HL-60 (cell line): ENCODE data around the gene CTNNA2.

Source experiments
- DNase-seq, 2 experiments: peaks; one replicate each; pipeline ENCODE4 v3.0.0-alpha.2; 2010 to 2020; ENCODE audit warnings: low read depth in 1 of 2, low spot score in 1 of 2
- H3K27ac ChIP-seq: fragments of 250-450 bp; sonication (Bioruptor Pico); replicated peaks from 2 replicates; pipeline ENCODE4 v1.5.1; 2020; ENCODE audit warnings: mild to moderate bottlenecking, moderate library complexity
- H3K27me3 ChIP-seq: fragments of 250-450 bp; sonication (Bioruptor Pico); 2 replicates; pipeline ENCODE4 v1.5.1; 2021; ENCODE audit warnings: mild to moderate bottlenecking, moderate library complexity; ENCODE audit not compliant: insufficient read depth, poor library complexity, severe bottlenecking
- H3K4me3 ChIP-seq: replicated peaks from 2 replicates; pipeline ENCODE4 v1.5.1; 2011; ENCODE audit warnings: mild to moderate bottlenecking, control low read depth, low read length; ENCODE audit not compliant: insufficient read depth
- CTCF ChIP-seq: IDR thresholded peaks from one replicate; pipeline ENCODE4 v1.5.1; 2011; ENCODE audit warnings: low read length, control low read depth, inconsistent platforms; ENCODE audit not compliant: insufficient read depth
- GABPA ChIP-seq: IDR thresholded peaks from 2 replicates; pipeline ENCODE4 v1.6.1; 2012; ENCODE audit warnings: low read depth
- POLR2AphosphoS5 ChIP-seq: IDR thresholded peaks from 2 replicates; pipeline ENCODE4 v1.6.1; 2012; ENCODE audit warnings: low read depth
- SPI1 ChIP-seq: IDR thresholded peaks from 2 replicates; pipeline ENCODE4 v1.6.1; 2012; ENCODE audit warnings: low read depth, mild to moderate bottlenecking, borderline replicate concordance
- TF ChIP-seq, protein P1 (sequence below): IDR thresholded peaks from 2 replicates; pipeline ENCODE4 v1.6.1; 2012; ENCODE audit warnings: low read depth; ENCODE audit not compliant: insufficient replicate concordance

The CTNNA2 gene

DNA sequence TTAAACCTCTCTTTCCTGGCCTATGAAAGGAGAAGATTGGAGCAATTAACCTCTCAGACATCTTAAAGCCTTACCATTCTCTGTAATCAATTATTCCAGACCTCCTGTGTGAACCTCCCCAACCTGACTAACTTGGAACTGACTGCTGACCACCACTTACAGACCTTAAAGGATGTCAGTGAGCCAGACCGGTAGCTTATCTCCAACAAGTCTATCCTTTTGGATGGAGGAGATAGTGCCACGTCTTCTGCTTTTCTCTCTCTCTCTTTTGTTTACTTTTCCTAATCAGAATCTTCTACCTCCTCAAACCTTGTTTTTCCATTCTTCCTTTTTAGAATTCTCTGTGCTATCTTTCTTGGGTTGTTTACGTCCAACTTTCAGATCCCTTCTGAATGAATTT is 734.5 kb downstream of the CTNNA2 start:
- no peaks in the 10 kb centered on the region for H3K27me3 ChIP-seq
- TF ChIP-seq SPI1 (no peak), GABPA (no peak), CTCF (no peak), POLR2AphosphoS5 (no peak)
- TF ChIP-seq, protein P1, sequence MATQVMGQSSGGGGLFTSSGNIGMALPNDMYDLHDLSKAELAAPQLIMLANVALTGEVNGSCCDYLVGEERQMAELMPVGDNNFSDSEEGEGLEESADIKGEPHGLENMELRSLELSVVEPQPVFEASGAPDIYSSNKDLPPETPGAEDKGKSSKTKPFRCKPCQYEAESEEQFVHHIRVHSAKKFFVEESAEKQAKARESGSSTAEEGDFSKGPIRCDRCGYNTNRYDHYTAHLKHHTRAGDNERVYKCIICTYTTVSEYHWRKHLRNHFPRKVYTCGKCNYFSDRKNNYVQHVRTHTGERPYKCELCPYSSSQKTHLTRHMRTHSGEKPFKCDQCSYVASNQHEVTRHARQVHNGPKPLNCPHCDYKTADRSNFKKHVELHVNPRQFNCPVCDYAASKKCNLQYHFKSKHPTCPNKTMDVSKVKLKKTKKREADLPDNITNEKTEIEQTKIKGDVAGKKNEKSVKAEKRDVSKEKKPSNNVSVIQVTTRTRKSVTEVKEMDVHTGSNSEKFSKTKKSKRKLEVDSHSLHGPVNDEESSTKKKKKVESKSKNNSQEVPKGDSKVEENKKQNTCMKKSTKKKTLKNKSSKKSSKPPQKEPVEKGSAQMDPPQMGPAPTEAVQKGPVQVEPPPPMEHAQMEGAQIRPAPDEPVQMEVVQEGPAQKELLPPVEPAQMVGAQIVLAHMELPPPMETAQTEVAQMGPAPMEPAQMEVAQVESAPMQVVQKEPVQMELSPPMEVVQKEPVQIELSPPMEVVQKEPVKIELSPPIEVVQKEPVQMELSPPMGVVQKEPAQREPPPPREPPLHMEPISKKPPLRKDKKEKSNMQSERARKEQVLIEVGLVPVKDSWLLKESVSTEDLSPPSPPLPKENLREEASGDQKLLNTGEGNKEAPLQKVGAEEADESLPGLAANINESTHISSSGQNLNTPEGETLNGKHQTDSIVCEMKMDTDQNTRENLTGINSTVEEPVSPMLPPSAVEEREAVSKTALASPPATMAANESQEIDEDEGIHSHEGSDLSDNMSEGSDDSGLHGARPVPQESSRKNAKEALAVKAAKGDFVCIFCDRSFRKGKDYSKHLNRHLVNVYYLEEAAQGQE: no peak
- no peak overlapping the region for H3K27ac ChIP-seq
- no peak for DNase-seq
- no peak overlapping the region for H3K4me3 ChIP-seq

GRCh38 chr2:80248146-80248545 is 735.3 kb downstream of the CTNNA2 start:
- Histone ChIP-seq H3K4me3 (no peak overlapping the region), H3K27me3 (no peaks in the 10 kb centered on the region), H3K27ac (no peak overlapping the region)
- no peak for TF ChIP-seq POLR2AphosphoS5
- TF ChIP-seq, protein P1: no peak
- DNase-seq: no peak

DNA sequence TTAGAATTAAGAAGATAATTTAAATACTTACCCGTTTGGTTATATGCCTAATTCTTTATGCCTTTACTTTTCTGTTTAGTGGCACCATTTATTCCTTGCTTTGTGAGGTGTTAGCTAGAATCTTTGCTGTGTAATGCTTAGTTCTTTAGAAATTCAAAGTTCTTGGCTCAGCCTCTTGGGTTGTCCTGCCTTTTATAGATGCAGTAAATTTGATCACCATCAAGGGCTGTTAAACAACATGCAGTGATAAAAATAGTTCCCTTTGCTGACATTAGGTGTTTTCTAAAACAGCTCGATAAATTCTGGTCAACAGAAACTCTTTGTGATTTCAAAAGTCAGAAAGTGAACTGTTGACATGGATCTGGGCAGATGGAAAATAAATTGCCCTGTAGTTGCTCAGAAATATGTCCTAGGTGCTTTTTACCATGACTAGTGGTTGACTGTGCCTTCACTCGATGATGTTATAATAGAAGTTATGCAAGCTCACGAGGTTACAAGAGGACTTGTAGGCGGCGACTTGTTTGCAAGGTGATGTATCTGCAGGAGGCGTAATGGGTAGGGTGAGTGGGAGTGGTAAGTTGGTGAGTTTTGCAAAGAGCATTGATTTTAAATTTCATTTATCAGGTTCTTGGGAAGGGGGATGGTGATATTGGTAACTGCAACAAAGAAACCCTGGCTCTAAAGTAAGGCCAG is 739.6 kb downstream of the CTNNA2 start:
- TF ChIP-seq CTCF: no peak
- TF ChIP-seq SPI1: no peak
- TF ChIP-seq GABPA: no peak
- TF ChIP-seq, protein P1: no peak
- no peak for TF ChIP-seq POLR2AphosphoS5
- Histone ChIP-seq H3K27ac (no peak overlapping the region), H3K27me3 (no peaks in the 10 kb centered on the region), H3K4me3 (no peak overlapping the region)
- no peak for DNase-seq
